GM08714 (cell line): ENCODE results near the gene CERKL.

ENCODE experiments used
- H3K4me3 ChIP-seq: fragments of 200-500 bp; sonication (Bioruptor generic); 2 replicates; pipeline ENCODE4 v1.5.1; 2014; ENCODE audit warnings: mild to moderate bottlenecking, low read length, inconsistent platforms
- ZNF274 ChIP-seq: IDR thresholded peaks from 2 replicates; pipeline ENCODE4 v1.6.1; 2012; ENCODE audit warnings: mild to moderate bottlenecking, low read depth, low read length

Gene CERKL

DNA sequence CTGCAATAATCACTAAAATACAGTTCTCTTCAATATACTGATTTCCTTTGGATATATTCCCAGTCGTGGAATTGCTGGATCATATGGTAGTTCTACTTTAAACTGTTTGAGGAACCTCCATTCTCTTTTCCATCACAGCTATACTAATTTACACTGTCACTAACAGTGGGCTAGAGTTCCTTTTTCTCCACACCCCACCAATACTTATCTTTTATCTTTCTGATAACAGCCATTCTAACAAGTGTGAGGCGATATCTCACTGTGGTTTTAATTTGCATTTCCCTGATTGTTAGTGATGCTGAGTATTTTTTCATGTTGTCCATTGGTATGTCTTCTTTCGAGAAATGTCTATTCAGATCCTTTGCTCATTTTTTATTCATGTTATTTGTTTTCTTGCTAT, 68.4 kb downstream of the CERKL start:
- TF ChIP-seq ZNF274: no peak
- H3K4me3 ChIP-seq: no peak overlapping the region

- no peak overlapping the region for H3K4me3 ChIP-seq
- no peak for TF ChIP-seq ZNF274
Observed at GRCh38 chr2:181586569-181587081, 70.3 kb downstream of the CERKL start.

- no peak for TF ChIP-seq ZNF274
- H3K4me3 ChIP-seq: peak overlapping the region; percentile 28
Observed at GRCh38 chr2:181585732-181586131, 71.2 kb downstream of the CERKL start.

GRCh38 chr2:181581534-181581933, 75.4 kb downstream of the CERKL start:
- no peak overlapping the region for H3K4me3 ChIP-seq
- no peak for TF ChIP-seq ZNF274

GRCh38 chr2:181578829-181579228, 78.1 kb downstream of the CERKL start:
- no peak for TF ChIP-seq ZNF274
- no peak overlapping the region for H3K4me3 ChIP-seq

DNA sequence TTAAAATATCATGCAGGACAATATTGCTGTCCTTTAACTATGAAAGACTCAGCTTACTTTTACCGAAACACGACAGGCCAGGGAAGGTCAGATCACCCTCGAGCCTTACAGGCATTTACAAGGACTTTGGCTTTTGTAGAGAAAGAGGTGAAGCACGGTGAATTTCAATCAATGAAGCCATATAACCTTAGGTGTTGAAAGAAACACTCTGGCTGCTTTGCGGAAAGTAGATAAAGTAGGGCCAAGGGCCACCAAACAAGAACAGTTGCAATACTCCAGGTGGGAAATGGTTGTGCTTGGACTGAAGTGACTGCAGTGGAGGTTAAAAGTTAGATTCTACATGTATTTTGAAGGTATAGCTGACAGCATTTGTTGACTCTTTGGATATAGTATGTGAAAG, 80.5 kb downstream of the CERKL start:
- TF ChIP-seq ZNF274: no peak
- H3K4me3 ChIP-seq: no peak overlapping the region

DNA sequence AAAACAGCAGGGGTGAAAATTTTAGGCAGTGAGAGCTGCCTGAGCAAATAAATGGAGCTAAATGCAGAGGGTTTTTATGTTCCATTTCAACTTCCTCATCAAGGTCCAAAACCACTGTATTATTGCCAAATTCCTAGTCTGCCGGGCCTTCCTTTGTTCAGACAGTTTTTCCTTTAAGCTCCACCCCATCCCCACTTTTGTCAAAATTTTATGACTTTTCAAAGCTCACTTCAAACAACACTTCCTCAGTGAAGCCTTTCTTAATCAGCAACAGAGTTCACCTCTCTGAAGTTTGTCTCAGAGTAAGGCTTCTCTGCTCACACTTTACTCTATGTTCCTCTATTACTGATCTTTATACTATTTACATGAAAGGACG, 81.3 kb downstream of the CERKL start:
- H3K4me3 ChIP-seq: no peak overlapping the region
- no peak for TF ChIP-seq ZNF274

DNA sequence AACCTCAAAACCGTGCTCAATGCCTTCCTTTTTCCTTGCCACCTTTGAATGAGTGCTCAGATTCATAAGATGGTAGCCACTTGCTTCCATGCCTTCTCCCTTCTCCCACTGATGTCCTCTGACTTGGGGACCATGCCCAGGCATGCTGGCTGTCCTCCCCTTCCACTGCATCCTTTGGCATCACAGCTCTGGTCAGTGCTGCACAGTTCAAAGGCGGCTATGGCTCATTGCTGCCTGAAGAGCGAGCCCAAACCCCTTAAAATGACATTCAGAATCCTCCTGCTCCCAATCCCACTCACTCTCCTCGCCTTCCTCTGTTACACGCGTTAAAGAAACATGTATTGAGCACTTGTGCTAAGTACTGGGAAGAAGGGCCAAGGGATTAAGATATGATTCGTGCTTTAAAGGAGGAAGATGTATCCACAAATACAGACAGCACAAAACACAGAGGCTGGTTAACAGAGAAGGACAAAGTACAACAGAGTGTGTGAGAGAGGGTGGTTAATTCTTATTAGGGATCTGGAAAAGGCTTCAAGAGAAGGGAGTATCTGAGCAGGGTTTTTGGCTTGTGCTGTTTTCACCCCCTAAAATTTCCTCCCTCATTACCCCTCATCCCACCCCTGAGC, 81.8 kb downstream of the CERKL start:
- H3K4me3 ChIP-seq: no peak overlapping the region
- no peak for TF ChIP-seq ZNF274

- TF ChIP-seq ZNF274: no peak
- H3K4me3 ChIP-seq: no peak overlapping the region
Observed at GRCh38 chr2:181574321-181574720, 82.6 kb downstream of the CERKL start.

- no peak overlapping the region for H3K4me3 ChIP-seq
- no peak for TF ChIP-seq ZNF274
Observed at GRCh38 chr2:181573140-181573736, 83.7 kb downstream of the CERKL start.

DNA sequence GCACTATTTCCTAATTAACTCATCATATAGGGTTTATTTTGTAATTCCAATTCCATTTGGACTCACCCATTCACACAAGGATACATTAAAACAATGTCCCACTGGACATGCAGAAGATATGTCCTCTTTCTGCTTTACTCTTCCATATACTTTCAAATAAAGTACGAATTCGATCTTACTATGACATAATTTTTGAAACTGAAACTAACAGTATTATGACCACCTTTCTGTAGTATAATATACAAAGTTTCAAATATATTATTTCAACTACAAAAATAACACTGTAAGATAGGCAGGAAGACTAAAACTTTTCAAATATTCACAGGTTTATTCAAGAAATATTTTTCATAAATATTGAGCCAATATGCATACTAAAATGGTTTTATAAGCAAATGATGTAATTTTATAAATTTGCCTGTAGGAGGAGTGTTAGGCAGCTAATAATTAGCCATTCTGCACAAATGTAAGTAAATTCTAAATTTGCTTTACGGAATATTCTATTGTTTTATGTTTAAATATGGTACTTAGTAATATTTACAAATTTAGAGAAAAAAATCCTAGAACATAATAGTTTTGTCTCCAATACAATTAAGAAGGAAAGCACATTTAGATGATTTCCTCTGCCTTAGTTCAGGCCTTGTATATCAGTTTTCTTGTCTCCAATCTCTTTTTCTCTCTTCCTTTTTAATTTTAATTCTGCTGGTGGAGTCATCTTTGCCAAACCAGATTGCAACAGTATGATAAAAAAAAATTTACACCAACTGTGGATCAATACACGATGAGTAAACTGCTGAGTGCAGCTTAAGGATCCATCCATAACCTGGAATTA, 85.9 kb downstream of the CERKL start:
- H3K4me3 ChIP-seq: no peak overlapping the region

GRCh38 chr2:181570059-181570458, 86.8 kb downstream of the CERKL start:
- H3K4me3 ChIP-seq: no peak overlapping the region
- no peak for TF ChIP-seq ZNF274

More for the DNA sequence above, 85.9 kb downstream of the CERKL start:
- TF ChIP-seq ZNF274: no peak

- no peak for TF ChIP-seq ZNF274
Observed at GRCh38 chr2:181566334-181567032, 90.4 kb downstream of the CERKL start.

GRCh38 chr2:181563101-181563692, 93.7 kb downstream of the CERKL start:
- no peak for TF ChIP-seq ZNF274
- no peak overlapping the region for H3K4me3 ChIP-seq

More at GRCh38 chr2:181566334-181567032, 90.4 kb downstream of the CERKL start:
- H3K4me3 ChIP-seq: no peak overlapping the region
